GM11168 (cell line): Measurements from ENCODE around the gene PRKCD.

Experiments
- in situ Hi-C: fragments of 300-500 bp; cut with MboI; formaldehyde crosslinking; loops from one replicate; pipeline ENCODE4 v1.12.0; 2022; ENCODE audit warnings: low sequenced_read_pairs; ENCODE audit not compliant: unreplicated experiment

PRKCD gene

DNA sequence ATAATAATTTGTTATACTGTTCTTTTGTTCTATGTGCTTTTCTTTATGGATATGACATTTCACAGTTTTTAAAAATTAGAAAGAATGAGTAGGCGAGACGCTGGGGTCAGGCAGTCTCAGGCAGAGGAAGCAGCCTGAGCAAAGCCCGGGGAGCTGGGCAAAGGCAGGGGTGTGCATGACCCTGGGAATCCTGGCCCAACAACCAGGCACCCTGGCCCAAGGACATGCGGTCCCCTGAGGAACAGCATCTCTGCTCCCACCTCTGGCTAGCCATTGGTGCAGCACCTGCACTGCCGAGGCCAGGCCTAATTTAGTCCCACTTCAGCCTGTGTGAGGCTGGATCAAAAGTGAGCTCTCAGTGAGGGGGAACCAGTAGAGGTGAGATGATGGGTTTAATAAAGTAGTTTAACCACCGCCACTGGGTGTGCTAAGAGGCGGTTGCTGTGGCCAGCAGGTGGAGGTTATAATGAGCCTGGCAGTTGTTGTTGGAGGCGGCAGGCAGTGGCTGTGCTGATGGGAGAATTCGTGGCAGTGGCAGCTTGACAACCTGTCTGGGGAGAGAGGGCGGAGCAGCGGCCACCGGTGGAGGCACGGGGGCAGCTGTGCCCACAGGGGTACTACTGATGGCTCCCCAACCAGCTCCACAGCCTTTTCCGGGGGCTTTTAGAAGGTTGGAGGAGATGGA lies 41.5 kb downstream of the PRKCD start:
- in situ Hi-C loops: loop anchor here (5.0 kb wide), 1 partner anchor 70 kb away; the partner anchor contains the start of gene RFT1

DNA sequence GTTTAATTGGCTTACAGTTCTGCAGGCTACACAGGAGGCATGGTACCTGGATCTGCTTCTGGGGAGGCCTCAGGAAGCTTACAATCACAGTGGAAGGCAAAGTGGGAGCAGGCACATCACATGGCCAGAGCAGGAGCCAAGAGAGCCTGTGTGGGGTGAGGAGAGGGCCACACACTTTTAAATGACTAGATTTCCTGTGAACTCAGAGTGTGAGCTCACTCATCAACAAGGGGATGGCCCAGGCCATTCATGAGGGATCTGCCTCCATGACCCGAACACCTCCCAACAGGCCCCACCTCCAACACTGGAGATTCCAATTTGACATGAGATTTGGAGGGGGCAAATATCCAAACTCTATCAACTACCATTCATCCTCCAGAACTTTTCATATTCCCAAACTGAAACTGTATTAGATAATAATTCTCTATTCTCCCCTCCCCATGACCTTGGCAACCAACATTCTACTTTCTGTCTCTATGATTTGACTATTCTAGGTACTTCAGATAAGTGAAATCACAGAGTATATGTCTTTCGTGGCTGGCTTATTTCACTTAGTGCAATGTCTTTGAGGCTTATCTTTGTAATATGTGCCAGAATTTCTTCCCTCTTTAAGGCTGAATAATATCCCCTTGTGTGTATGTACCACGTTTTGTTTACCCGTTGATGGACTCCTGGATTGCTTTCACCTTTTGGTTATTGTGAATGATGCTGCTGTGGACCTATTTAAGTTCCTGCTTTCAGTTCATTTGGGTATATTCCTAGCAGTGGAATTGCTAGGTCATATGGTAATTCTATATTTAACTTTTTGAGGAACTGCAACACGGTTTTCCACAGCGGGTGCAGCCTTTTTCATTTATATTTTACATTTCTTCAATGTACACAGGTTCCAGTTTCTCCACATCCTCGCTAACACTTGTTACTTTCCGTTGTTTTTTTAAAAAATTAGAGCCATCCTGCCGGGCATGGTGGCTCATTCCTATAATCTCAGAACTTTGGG lies 51.0 kb downstream of the PRKCD start:
- in situ Hi-C loops: no loop called here

DNA sequence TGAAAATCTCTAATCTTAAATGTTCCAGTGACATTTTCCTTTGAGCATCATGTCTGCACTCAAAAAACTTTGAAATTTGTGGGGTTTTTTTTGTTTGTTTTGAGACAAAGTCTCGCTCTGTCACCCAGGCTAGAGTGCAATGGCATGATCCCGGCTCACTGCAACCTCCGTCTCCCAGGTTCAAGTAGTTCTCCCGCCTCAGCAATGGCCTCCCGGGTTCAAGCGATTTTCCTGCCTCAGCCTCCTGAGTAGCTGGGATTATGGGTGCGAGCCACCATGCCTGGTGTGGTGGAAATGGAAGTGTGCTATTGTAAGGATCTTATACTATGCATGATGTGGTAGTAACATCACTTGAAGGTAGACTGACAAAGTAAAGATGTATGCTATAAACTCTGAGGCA lies 52.3 kb downstream of the PRKCD start:
- in situ Hi-C loops: no loop called here

DNA sequence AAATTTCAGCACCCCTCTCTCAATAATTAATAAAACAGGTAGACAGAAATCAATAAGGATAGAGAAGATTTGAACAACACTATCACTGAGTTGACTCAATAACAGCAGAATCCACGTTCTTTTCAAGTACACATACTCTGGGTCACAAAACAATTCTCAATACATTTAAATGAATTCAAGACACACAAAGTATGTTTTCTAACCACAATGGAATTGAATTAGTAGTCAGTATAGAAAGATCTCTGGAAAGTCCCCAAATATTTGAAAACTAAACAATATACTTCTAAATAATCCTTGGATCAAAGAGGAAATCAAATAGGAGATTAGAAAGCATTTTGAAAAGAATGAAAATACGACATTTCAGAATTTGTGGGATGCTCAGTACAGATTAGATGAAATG lies 54.8 kb downstream of the PRKCD start:
- in situ Hi-C loops: no loop called here

DNA sequence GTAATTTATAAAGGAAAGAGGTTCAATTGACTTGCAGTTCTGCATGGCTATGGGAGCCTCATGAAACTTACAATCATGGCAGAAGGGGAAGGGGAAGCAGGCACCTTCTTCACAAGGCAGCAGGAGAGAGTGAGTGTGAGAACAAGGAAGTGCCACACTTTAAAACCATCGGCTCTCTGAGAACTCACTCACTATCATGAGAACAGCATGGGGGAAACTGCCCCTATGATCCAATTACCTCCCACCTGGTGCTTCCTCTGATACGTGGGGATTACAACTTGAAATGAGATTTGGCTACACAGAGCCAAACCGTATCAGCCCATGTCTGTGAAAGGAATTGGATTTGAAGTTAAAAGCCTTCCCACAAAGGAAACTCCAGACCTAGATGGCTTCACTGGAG lies 55.7 kb downstream of the PRKCD start:
- in situ Hi-C loops: no loop called here

DNA sequence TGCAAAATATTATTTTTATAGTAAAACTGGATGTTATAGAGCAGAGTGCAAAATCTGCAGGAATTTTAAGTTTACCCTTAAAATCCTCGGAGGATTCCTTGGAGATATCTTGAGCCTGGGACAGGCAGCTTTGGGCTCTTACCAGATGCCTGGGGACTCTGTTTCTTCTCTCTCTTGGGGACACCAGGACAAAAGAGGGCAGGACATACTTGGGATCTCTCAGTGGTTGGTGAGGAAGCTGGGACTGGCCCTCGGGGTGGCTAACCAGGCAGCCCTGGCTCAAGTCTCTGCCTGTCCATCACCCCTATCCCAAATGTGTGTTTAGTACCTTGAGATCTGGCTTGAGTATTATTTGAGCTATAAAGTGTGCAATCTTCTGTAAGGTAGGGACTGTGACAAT lies 56.2 kb downstream of the PRKCD start:
- in situ Hi-C loops: no loop called here

DNA sequence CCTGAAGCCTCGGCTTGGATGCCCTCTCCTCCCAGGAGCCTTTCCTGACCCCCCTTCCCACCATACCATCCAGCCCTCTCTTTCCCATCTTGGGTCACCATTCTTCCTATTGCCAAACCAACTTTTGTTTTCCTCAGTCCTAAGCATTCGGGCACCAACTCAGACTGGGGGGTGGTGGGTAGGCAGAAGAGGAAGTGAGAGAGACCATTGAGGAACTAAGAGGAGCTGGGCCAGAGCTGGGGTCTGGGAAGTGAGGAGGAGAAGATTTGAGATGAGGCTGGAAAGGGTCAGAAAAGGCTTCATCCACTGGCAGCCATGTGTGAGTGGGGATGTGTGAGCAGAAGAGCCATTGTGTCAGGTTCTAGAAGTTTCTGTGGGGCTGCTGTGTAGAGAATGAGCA lies 57.1 kb downstream of the PRKCD start:
- in situ Hi-C loops: no loop called here

DNA sequence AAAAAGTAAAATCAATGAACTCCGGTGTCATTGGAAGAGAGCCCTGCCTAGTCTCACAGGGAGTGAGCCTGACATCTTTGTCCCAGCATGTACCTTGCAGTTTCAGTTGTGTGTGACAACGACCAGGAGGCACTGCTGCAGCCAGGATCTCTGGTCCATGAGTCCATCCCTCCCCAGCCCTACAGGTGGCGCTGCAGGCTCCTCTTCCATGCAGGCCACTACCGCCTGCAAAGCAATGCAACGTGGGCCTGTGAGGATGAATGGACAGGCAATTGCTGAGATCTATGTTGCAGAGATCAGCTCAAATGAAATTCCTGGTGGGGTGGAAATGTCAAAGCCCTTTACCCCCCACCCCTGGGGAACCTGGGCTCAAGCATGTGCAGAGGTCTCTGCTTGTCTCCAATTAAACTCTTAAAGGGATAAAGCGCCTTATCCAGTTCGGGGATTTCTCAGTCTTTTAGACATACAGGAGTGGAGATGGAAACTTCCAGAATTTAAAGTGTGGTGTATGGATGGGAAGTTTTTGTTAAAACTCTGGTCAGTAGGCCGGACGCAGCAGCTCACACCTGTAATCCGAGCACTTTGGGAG lies 59.0 kb downstream of the PRKCD start:
- in situ Hi-C loops: no loop called here

DNA sequence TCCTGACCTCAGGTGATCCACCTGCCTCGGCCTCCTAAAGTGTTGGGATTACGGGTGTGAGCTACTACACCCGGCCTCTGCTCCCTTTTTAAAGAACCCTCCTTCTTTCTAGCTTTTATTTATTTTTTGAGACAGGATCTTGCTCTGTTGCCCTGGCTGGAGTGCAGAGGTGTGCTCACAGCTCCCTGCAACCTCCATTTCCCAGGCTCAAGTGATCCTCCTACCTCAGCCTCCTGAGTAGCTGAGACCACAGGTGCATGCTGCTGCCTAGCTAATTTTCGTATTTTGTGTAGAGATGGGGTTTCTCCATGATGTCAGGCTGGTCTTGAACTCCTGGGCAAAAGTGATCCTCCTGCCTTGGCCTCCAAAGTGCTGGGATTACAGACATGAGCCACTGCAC lies 60.3 kb downstream of the PRKCD start:
- in situ Hi-C loops: no loop called here

DNA sequence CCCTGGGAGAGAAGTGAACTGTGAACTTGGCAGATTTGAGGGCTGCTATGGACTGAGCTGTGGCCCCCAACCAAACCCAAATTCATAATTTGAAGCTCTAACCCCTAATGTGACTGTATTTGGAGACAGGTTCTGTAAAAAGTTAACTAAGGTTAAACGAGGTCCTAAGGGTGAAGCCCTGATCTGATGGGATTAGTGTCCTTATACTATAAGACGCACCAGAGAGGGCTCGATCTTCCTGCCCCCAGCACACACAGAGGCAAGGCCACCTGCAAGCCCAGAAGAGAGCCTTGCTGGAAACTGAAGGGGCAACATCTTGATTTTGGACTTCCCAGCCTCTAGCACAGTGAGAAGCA lies 60.8 kb downstream of the PRKCD start:
- in situ Hi-C loops: no loop called here

DNA sequence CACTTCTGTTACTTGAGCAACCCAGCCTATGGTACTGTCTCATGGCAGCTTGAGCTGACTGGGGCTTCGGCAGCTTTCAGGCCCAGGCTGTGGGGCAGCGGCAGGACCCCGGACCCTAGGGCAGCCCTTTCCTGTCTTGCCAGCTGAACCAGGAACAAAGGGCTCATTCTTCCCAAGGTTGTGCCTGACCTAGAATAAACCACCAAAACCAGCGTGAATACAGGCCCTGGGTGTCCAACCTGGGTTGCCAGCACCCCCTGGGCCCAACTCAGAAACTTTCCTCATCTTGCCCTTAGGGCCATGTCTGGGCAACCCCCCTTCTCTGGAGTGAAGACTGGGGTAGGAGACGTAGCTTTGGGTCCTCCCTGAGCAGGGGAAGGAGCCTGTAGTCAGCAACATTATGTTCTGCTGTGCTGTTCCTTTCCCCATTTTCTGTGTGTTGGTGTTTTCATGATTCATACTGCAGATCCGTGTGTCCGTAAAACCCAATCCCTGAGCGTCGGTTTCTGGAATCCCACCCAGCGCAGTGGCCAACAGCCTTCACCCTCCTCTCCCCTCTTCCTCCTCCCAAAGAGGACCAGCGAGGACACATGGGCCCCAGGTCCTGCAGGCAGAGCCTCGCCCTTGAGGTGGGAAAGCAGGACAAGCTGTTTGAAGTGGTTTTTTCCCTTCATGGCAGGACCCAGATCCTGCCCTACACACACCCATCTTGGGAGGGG lies 61.3 kb downstream of the PRKCD start:
- in situ Hi-C loops: no loop called here

DNA sequence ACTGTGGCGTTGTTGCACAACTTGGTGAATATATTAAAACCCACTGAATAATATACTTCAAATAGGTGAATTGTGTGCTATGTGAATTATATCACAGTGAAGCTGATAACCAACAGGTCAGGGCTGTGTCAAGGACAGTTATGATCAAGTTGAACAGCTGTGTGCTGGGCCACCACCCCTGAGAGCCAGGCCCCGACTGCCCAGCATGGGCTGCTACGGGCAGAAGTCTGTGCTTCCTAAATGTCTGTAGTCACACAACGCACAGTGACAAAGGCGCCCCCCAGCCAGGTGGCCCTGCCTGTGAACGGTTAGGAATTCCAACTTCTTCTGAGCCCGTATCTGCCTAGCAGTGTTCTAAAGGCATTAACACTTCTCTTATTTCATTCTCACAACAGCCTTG lies 62.0 kb downstream of the PRKCD start:
- in situ Hi-C loops: no loop called here

DNA sequence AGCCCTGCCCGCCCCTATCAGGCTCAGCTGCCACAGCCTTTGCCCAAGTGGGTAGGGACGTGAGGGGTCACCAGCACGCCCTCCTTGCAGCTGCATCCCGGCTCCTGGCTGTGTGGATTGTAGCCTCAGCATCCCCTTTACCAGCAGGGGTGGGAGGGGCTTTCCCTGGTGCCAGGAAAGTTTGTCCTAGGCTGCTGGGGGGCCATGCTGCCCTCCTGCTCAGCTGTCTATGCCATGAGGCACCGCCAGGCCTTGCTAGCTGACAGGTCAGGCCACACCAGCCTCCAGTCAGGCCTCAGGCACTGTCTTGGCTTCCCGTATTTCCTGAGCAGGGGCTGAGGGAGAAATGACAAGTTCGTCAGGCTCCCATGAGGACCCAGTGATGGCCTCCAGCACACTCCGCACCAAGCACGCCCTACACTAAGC lies 62.5 kb downstream of the PRKCD start:
- in situ Hi-C loops: no loop called here

DNA sequence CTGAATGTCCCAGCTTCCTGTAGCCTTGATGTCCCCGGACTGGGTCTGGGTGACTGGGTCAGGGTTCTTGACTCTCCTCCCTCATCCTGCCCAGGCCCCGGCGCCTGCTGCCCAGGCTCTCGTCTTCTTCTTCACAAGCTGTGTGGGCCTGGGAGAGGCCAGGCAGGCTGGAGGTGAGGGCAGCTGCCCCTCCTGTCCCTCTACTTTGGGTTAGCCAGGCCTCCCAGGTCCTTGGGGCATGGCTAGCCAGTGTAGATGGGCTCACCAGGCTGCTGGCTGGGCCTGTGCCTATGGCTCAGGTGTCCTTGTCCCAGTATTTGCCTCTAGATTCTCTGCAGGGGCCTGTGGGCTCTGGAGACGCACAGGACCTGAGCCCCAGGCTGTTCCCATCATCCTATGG lies 63.0 kb downstream of the PRKCD start:
- in situ Hi-C loops: no loop called here

DNA sequence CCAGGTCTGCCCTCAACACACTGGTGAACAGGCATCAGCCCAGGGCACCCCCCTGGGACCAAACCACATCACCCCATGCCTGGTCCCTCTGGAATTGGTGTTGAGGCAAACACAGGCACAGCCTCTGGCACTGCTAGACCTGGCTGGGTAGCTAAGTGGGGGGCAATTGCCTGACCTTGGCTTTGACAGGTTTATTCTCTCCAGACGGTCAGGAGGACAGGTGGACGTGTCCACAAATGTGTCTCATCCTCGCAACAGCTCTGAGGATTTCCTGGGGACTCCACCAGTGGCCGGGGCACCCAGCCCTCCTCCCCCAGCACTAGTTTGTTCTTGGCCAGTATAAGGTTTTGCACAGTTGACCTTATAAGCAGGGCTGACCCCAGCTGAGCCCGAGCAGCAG lies 63.5 kb downstream of the PRKCD start:
- in situ Hi-C loops: no loop called here

DNA sequence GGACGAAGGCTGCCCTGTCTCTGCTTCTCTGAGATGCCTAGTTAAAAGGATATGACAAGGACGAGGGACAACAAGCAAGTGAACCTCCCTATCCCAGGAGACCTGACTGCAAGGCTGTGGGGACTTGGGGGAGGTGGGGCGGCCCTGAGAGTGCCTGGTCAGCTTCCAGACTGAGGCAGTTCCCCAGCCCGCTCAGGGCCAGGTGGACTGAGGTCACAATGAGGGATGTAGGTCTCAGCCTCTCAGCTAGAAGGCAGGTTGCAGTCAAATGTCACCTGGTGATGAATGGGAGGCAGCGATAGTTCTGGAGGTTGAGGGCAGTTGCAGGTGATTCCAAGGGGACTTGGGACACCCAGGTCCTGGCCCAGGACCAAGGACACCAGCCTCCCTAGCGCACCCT lies 64.2 kb downstream of the PRKCD start:
- in situ Hi-C loops: no loop called here

DNA sequence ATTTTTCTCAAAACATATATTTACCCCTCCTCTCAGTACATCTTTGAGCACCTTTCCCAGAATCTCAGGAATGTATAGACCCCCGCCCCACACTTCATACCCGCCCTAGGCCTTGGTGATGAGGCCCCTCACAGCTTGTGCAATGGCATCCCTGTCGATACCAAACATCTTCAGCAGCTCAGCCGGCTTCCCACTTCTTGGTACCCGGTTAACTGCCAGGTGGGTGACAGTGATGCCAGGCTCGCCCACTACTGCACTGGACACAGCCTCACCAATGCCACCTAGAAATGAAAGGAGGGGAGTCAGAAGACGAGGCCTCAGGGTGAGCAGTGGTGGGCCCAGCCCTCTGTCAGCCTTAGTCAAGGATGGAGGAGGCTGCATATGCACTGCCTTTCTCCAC lies 64.6 kb downstream of the PRKCD start:
- in situ Hi-C loops: no loop called here

DNA sequence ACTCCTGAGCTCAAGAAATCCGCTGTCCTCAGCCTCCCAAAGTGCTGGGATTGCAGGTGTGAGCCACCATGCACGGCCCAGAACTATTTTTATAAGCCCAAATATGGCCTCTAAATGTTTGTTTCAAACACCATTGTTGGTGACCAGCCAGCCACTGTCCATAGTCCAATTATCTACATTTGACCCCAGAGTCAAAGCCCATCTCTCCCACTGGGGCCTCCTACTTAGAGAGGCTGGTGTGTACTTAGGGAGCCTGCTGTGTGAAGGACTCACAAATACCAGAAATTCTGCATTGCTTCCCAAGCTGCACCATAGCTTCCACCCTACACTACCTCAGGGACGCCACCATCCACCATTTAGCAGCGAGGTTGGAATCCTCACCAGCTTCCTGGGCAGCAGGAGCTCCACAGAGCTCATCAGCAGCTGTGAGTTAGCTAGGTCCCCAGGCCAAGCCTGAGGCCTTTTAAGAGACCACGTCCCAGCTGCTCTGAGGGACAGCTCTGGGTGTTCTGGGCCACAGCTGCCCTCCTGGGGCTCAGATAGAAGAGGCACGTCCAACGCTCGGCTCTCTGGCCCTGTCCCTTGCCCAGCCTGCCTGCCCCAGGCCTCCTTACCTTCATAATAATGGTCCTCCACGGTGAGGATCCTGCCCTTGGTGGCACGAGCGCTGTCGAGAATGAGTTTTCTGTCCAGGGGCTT lies 65.3 kb downstream of the PRKCD start:
- in situ Hi-C loops: no loop called here

DNA sequence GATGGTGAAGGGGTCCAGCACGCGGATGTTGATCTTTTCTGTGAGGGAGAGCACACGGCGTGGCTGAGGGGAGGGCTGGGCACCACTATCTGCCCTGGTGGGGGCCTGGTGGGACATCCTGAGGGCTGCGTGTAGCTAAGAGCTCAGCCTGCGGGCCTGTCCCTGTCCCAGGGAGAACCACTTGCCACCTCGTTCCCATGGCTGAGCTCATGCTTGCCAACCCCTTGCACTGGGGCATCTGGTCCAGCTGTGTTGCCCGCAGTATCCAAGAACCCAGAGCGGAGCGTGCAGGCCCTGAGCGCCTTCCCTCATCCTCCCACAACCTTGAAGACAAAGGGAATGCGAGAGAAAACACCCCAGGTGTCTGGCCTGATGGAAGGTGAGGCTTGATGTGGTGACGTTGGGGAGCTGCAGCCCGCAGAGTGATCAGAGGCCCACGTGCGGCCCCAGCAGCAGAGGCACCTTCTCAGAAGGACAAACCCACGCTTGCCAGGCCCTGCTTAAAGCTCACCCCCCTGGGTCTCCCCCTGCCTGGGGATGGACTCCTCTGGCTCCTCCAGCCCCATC lies 65.9 kb downstream of the PRKCD start:
- in situ Hi-C loops: no loop called here
